Measurements from ENCODE around the gene RABIF.
"Not testable (repeated sequence)": the region's sequence is repeated elsewhere in the genome, so short reads cannot be mapped to it uniquely, and the experiment has no call there.

- not testable (repeated sequence) for TF ChIP-seq CTCF (IDR thresholded peaks at IDR 0.05); POLR2AphosphoS5 (IDR thresholded peaks at IDR 0.05; ENCODE audit: insufficient read depth in 1 of 2, low read depth in 1 of 2); POLR2A (IDR thresholded peaks at IDR 0.05)
These were observed 14.9 kb upstream of the RABIF start for GRCh38 chr1:202903808-202904207.

Data from vagina (tissue), 2 donors.